DND-41 (cell line): ENCODE results near the gene GPR39.

ENCODE experiments used
- ATAC-seq: fragments of 200-7000 bp; cut with Tn5 transposase; 3 replicates; pipeline ENCODE4 v1.9.1; 2021; ENCODE audit warnings: low read depth; ENCODE audit not compliant: insufficient read depth
- DNase-seq: peaks from one replicate; pipeline ENCODE4 v3.0.0-alpha.2; 2020
- H2AFZ ChIP-seq: 2 replicates; pipeline ENCODE4 v1.6.0; 2012; ENCODE audit warnings: low read depth, low read length
- H3K27ac ChIP-seq: 2 replicates; pipeline ENCODE4 v1.5.1; 2012; ENCODE audit warnings: low read length, inconsistent platforms
- H3K27me3 ChIP-seq: fragments of 200-600 bp; sonication (generic); 2 replicates; pipeline ENCODE4 v1.6.0; 2012; ENCODE audit warnings: low read length, mild to moderate bottlenecking, inconsistent platforms; ENCODE audit not compliant: insufficient read depth, poor library complexity
- H3K36me3 ChIP-seq: 2 replicates; pipeline ENCODE4 v1.5.1; 2012; ENCODE audit warnings: low read length, inconsistent platforms; ENCODE audit not compliant: insufficient read depth
- H3K4me1 ChIP-seq: 2 replicates; pipeline ENCODE4 v1.5.1; 2012; ENCODE audit warnings: mild to moderate bottlenecking, low read length; ENCODE audit not compliant: insufficient read depth
- H3K4me2 ChIP-seq: 2 replicates; pipeline ENCODE4 v1.6.0; 2012; ENCODE audit warnings: mild to moderate bottlenecking, moderate library complexity, low read length, inconsistent platforms; ENCODE audit not compliant: insufficient read depth
- H3K4me3 ChIP-seq, 2 experiments: fragments of 200-600 bp in 1 of 2; shearing (Covaris generic) in 1 of 2; 2 replicates each; pipeline ENCODE4 v1.5.1; 2012 to 2016; ENCODE audit warnings: inconsistent platforms in 2 of 2, low read length in 2 of 2, mild to moderate bottlenecking in 2 of 2, low read depth in 1 of 2, moderate library complexity in 1 of 2
- H3K79me2 ChIP-seq: 2 replicates; pipeline ENCODE4 v1.6.0; 2012; ENCODE audit warnings: low read length, inconsistent platforms; ENCODE audit not compliant: insufficient read depth
- H3K9ac ChIP-seq: 2 replicates; pipeline ENCODE4 v1.6.0; 2012; ENCODE audit warnings: low read depth, mild to moderate bottlenecking, inconsistent platforms, low read length, moderate library complexity
- H3K9me3 ChIP-seq: 2 replicates; pipeline ENCODE4 v1.5.1; 2012; ENCODE audit warnings: low read length, moderate library complexity, mild to moderate bottlenecking, inconsistent platforms; ENCODE audit not compliant: insufficient read depth, severe bottlenecking
- H4K20me1 ChIP-seq: 2 replicates; pipeline ENCODE4 v1.6.0; 2012; ENCODE audit warnings: low read length; ENCODE audit not compliant: insufficient read depth
- EZH2 ChIP-seq: IDR thresholded peaks from 3 replicates; pipeline ENCODE4 v1.6.1; 2012; ENCODE audit warnings: borderline replicate concordance, low read depth, mild to moderate bottlenecking, moderate library complexity, low read length, inconsistent platforms; ENCODE audit not compliant: severe bottlenecking
- TF ChIP-seq, protein P1 (sequence below): IDR thresholded peaks from 2 replicates; pipeline ENCODE4 v1.5.1; 2012; ENCODE audit warnings: borderline replicate concordance, low read length, moderate library complexity, mild to moderate bottlenecking; ENCODE audit not compliant: poor library complexity, severe bottlenecking; ENCODE audit errors: extremely low read depth

The GPR39 gene

DNA sequence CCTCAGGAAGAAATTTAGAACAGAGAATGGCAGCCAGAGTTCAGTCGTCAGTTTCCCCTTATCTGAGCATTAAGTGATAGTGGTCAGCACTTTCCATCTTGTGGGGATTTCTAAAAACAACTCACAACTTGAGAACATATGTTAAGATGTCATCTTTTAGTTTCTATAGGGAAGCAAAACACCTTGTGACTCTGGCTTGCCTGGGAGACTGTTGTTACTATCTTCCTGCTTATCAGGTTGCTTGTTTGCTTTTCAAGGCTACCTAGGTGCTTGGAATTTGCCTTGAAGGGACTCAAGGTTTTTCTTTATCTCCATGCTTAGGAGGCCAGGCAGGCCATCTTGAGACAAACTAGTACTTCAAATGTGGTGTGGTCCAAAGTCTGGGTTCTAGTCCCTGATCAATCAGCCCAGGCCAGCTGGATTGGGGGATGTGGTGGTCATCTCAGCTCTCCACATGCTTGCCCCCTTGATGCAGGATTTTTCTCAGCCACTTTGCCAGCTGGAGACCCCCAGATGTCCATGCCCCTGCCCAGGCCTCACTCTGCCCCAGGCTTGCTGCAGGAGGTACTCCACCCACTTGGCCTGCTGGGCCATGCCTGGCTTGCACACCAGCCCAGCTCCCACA is 127.5 kb downstream of the GPR39 start:
- Histone ChIP-seq H3K27me3 (no peaks in the 10 kb centered on the region), H2AFZ (no peak overlapping the region), H3K27ac (no peak overlapping the region), H3K4me3 (no peak overlapping the region), H3K9me3 (peaks cover 25% of the 10 kb centered on the region), H3K4me1 (no peaks in the 10 kb centered on the region), H3K36me3 (no peaks in the 10 kb centered on the region), H3K79me2 (no peaks in the 10 kb centered on the region), H4K20me1 (no peaks in the 10 kb centered on the region), H3K4me2 (no peak overlapping the region), H3K9ac (no peak overlapping the region)
- TF ChIP-seq, protein P1, sequence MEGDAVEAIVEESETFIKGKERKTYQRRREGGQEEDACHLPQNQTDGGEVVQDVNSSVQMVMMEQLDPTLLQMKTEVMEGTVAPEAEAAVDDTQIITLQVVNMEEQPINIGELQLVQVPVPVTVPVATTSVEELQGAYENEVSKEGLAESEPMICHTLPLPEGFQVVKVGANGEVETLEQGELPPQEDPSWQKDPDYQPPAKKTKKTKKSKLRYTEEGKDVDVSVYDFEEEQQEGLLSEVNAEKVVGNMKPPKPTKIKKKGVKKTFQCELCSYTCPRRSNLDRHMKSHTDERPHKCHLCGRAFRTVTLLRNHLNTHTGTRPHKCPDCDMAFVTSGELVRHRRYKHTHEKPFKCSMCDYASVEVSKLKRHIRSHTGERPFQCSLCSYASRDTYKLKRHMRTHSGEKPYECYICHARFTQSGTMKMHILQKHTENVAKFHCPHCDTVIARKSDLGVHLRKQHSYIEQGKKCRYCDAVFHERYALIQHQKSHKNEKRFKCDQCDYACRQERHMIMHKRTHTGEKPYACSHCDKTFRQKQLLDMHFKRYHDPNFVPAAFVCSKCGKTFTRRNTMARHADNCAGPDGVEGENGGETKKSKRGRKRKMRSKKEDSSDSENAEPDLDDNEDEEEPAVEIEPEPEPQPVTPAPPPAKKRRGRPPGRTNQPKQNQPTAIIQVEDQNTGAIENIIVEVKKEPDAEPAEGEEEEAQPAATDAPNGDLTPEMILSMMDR = no peak
- ATAC-seq (no peak), DNase-seq (no peak)

DNA sequence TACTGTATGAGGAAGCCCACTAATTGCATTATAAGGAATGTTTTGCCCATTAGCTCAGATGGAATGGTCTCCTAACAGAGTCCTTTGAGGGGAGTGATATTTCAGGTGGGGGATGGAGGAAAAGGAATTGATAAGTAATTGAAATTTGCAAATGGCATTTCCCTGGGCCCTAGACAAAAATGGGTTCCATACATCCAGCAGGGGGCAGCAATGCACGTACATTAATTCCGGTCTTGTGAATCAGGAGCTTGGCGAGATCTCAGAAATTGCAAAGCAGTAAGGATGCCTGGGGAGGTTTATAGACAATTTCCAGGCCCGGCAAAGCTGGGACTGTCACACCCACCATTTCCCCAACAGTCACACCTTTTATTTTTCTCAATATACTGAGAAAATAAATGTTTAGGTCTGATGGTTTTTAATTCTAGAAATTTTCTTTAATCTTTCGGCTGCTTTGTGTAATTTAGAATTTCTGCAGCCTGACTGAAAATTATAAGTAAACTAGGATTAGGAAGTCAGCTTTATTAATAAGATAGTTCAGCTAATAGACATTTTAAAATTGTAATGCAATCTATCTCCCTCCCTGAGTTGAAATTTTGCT is 130.6 kb downstream of the GPR39 start:
- H3K4me3 ChIP-seq = no peak overlapping the region
- H2AFZ ChIP-seq = no peak overlapping the region
- H3K27ac ChIP-seq = no peak overlapping the region
- DNase-seq (peak; percentile 59), ATAC-seq (no peak)
- no peak overlapping the region for H3K4me2 ChIP-seq
- no peaks in the 10 kb centered on the region for H3K27me3 ChIP-seq
- no peak overlapping the region for H3K9ac ChIP-seq
- peaks cover 24% of the 10 kb centered on the region for H3K9me3 ChIP-seq
- no peak for TF ChIP-seq EZH2
- TF ChIP-seq, protein P1 = peak; percentile 81
- no peaks in the 10 kb centered on the region for H3K36me3 ChIP-seq
- H3K79me2 ChIP-seq = no peaks in the 10 kb centered on the region
- no peaks in the 10 kb centered on the region for H3K4me1 ChIP-seq
- no peaks in the 10 kb centered on the region for H4K20me1 ChIP-seq

DNA sequence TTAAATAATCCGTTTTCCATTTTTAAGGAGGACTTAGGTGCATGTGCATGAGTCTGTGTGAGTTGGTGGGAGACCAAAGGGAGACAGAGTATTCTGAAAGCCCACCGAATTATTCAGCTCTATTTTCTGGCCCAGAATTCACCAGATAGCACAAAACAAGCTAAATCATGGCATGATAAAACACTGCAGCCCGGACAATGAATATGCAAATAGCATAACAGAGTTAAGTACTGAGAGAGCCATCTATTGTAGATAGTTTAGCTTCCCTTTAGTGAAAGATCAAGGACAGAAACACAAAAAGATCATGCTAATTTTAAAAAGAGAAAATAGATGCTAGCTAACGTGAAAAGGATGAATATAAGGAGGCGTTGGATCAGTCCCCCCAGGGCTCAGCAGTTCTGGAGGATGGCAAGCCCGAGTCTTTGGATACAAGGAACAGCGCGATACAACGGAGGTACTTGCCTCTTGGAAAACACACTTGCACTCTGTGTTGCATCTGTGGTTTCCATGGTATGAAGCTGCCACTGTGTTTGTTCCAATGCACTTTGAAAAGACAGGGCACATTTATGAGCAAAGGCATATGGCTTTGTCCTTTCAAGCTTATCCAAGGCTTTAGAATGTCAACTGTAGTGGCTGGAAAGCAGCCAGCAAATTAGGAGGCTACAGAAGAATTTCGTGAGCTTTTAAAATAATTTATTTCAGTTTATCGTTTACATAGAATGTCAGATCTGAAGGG is 133.5 kb downstream of the GPR39 start:
- no peak for TF ChIP-seq EZH2
- TF ChIP-seq, protein P1 = no peak
- Histone ChIP-seq H3K9ac (no peak overlapping the region), H3K27me3 (no peaks in the 10 kb centered on the region), H2AFZ (no peak overlapping the region), H3K9me3 (no peaks in the 10 kb centered on the region), H3K27ac (no peak overlapping the region), H3K79me2 (no peaks in the 10 kb centered on the region), H3K36me3 (no peaks in the 10 kb centered on the region), H3K4me1 (no peaks in the 10 kb centered on the region), H3K4me2 (no peak overlapping the region), H3K4me3 (no peak overlapping the region), H4K20me1 (no peaks in the 10 kb centered on the region)
- no peak for ATAC-seq
- no peak for DNase-seq
